Erythroblast (primary cell): ENCODE results near the gene PTK7.

Experiments used
- GATA1 ChIP-seq: IDR thresholded peaks from 2 replicates; pipeline ENCODE4 v1.6.1; 2011; ENCODE audit warnings: low read depth, mild to moderate bottlenecking, control low read depth, low read length, moderate library complexity
- POLR2A ChIP-seq: IDR thresholded peaks from 2 replicates; pipeline ENCODE4 v1.6.1; 2011; ENCODE audit warnings: mild to moderate bottlenecking, low read length

GRCh38 chr6:43052842-43053544 is 23.1 kb upstream of the PTK7 start:
- TF ChIP-seq POLR2A (no peak), GATA1 (no peak)
